Duodenal mucosa (tissue), 2 donors: Measurements from ENCODE around the gene OR1F1.
"Not testable (repeated sequence)": the region's sequence is repeated elsewhere in the genome, so short reads cannot be mapped to it uniquely, and the experiment has no call there.

ENCODE experiments used
- H3K27ac ChIP-seq: one replicate; pipeline ENCODE4 v1.7.0; 2013; ENCODE audit warnings: low read depth, low read length
- H3K27me3 ChIP-seq, 2 donors: one replicate each; pipeline ENCODE4 v1.7.0; 2013; ENCODE audit warnings: low read length in 2 of 2, control low read depth in 1 of 2; ENCODE audit not compliant: insufficient read depth in 2 of 2, control insufficient read depth in 1 of 2
- H3K36me3 ChIP-seq, 2 donors: one replicate each; pipeline ENCODE4 v1.7.0; 2013; ENCODE audit warnings: low read length in 2 of 2, control low read depth in 1 of 2; ENCODE audit not compliant: insufficient read depth in 2 of 2, control insufficient read depth in 1 of 2
- H3K4me1 ChIP-seq, 2 donors: one replicate each; pipeline ENCODE4 v1.7.0; 2013; ENCODE audit warnings: low read length in 2 of 2, control low read depth in 1 of 2; ENCODE audit not compliant: insufficient read depth in 2 of 2, control insufficient read depth in 1 of 2
- H3K4me3 ChIP-seq, 2 donors: one replicate each; pipeline ENCODE4 v1.7.0; 2013; ENCODE audit warnings: low read length in 2 of 2, low read depth in 1 of 2
- H3K9ac ChIP-seq, 2 donors: one replicate each; pipeline ENCODE4 v1.7.0; 2013; ENCODE audit warnings: low read length in 2 of 2, low read depth in 1 of 2
- H3K9me3 ChIP-seq, 2 donors: one replicate each; pipeline ENCODE4 v1.7.0; 2013; ENCODE audit warnings: low read length in 2 of 2, control low read depth in 1 of 2; ENCODE audit not compliant: control insufficient read depth in 1 of 2

Gene OR1F1

DNA sequence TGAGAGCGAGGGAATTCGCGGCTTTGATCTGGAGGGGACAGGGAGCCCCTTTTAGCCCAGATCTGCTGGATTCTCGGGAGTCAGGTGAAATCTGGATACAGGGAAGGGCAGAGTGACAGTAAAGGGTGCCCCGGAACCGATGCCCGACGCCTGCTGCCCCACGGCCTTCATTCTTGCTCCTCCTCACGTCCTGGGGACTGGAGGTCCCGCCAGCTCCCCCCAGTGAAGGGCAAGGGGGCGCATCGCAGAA lies 596 bp downstream of the OR1F1 start:
- Histone ChIP-seq H3K36me3 (no peaks in the 10 kb centered on the region), H3K4me3 (peak overlapping the region in 1 of 2 donors; percentile 29), H3K9me3 (no peaks in the 10 kb centered on the region), H3K9ac (no peak overlapping the region), H3K27me3 (peaks cover 68 to 72% of the 10 kb centered on the region in 2 donors), H3K27ac (no peak overlapping the region), H3K4me1 (peaks cover 0 to 11% of the 10 kb centered on the region in 2 donors)

DNA sequence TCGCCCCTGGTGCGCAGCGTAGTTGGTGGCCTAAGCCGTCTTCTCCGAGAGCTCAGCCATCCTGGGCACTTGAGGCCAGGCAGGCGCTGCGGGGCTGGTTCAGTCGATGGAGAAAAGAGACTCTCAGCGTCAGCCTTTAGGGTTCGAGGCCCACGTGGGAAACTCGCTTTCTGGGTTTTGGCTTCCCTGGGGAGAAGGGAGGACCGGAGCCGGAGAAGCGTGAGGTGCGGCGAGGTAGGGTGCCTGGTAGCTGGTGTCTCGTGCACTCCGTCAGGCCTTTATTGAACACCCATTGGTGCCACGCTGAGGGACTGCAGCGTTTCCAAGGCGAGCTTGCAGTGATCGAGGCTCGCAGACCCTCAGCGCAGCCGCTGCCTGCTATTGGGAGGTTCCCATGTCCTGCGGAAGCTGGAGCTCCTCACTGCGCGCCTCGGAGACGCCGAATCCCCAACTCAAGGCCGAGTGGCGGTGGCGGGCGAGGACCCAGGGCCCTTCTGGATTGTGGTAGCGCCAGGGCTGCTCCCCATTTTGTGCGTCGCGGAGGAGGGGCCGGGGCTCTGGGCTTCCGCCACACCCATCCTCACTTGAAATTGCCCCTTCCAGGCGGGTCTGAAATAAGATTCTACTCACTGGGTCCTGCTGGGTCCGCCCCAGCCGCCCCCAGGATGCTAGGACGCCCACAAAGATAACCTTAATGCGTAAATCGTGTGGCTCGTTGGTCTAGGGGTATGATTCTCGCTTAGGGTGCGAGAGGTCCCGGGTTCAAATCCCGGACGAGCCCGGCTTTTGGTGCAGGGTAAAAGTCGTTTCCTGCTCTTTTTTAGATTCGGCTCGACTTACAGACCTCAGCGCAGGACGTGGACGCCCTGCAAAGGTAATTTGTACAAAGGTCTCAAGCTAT lies 1.2 kb downstream of the OR1F1 start:
- peaks cover 67 to 69% of the 10 kb centered on the region in 2 donors for H3K27me3 ChIP-seq
- H3K27ac ChIP-seq: no peak overlapping the region
- no peaks in the 10 kb centered on the region for H3K9me3 ChIP-seq
- H3K4me1 ChIP-seq: peaks cover 0 to 11% of the 10 kb centered on the region in 2 donors
- peak overlapping the region; percentile 29 to 43 for H3K4me3 ChIP-seq
- no peaks in the 10 kb centered on the region for H3K36me3 ChIP-seq
- H3K9ac ChIP-seq: no peak overlapping the region

DNA sequence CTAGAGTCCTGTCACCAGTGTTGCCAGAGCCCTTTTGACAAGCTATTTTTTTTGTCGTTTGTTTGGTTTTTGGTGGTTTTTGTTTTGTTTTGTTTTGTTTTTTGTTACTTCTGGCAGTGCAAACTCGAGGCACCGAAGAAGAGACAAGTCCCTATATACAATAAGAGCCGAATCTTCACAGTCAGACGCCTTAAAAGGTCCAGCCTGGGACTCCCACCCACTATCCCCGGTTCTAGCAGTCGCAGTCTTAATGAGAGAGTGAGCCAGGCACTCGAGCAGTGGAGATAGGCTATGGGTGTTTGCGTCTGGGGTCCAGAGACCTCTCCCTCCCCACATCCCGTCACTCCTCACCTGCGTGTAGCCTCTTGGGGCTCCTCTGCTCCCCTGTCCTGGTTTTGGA lies 1.9 kb downstream of the OR1F1 start:
- Histone ChIP-seq H3K4me3 (no peak overlapping the region), H3K9me3 (no peaks in the 10 kb centered on the region), H3K36me3 (no peaks in the 10 kb centered on the region), H3K27me3 (peaks cover 68 to 69% of the 10 kb centered on the region in 2 donors), H3K9ac (no peak overlapping the region), H3K27ac (no peak overlapping the region), H3K4me1 (peaks cover 0 to 11% of the 10 kb centered on the region in 2 donors)

DNA sequence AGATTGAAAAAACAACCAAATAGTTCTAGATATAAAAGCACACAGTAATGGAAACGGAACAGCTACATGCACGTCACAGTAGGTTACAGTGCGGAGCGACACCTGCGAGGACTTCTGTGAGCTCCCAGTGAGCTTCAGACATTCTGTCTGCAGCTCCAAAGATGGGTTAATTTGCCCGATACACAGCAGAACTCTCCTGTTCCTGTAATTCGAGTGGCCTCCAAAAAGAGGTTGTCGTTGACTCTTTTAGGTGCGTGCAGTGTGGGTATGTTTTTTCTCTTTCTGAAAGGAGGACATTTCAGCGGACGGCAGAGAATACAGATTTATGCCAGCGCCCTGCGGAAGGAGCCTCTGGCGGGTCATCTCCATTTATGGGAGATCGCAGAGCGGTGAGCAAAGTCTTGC lies 2.9 kb downstream of the OR1F1 start:
- Histone ChIP-seq H3K36me3 (no peaks in the 10 kb centered on the region), H3K9ac (no peak overlapping the region), H3K27me3 (peaks cover 63 to 65% of the 10 kb centered on the region in 2 donors), H3K27ac (no peak overlapping the region), H3K9me3 (no peaks in the 10 kb centered on the region), H3K4me1 (peaks cover 0 to 11% of the 10 kb centered on the region in 2 donors), H3K4me3 (no peak overlapping the region)

DNA sequence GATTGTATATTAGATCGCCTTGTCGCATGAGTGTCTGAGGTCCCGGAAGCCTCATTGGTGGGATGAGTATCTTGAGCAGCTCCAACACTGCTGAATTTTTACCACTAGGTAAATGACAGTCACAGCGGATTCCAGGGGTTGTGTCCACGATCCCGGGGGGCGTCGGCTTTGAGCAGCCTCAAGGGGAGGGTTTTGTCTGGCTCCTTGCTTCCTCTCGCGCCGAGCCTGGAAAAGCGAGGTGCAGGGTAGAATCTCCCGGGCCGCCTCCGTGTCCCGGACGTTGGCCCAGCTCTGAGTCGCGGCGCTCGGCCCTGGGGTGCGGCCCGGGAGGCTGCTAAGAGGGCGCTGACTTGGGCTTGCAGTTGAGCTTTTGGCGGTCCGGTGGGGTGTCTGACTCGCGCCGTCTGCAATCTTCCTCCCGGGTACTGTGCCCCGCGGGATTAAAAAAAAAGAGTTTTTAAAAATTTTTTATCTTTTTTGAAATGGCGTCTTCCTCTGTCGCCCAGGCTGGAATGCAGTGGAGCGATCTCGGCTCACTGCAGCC lies 4.5 kb downstream of the OR1F1 start:
- Histone ChIP-seq H3K9ac (no peak overlapping the region), H3K36me3 (no peaks in the 10 kb centered on the region), H3K4me1 (peaks cover 0 to 11% of the 10 kb centered on the region in 2 donors), H3K27me3 (peaks cover 52 to 54% of the 10 kb centered on the region in 2 donors), H3K4me3 (no peak overlapping the region), H3K27ac (no peak overlapping the region), H3K9me3 (no peaks in the 10 kb centered on the region)

DNA sequence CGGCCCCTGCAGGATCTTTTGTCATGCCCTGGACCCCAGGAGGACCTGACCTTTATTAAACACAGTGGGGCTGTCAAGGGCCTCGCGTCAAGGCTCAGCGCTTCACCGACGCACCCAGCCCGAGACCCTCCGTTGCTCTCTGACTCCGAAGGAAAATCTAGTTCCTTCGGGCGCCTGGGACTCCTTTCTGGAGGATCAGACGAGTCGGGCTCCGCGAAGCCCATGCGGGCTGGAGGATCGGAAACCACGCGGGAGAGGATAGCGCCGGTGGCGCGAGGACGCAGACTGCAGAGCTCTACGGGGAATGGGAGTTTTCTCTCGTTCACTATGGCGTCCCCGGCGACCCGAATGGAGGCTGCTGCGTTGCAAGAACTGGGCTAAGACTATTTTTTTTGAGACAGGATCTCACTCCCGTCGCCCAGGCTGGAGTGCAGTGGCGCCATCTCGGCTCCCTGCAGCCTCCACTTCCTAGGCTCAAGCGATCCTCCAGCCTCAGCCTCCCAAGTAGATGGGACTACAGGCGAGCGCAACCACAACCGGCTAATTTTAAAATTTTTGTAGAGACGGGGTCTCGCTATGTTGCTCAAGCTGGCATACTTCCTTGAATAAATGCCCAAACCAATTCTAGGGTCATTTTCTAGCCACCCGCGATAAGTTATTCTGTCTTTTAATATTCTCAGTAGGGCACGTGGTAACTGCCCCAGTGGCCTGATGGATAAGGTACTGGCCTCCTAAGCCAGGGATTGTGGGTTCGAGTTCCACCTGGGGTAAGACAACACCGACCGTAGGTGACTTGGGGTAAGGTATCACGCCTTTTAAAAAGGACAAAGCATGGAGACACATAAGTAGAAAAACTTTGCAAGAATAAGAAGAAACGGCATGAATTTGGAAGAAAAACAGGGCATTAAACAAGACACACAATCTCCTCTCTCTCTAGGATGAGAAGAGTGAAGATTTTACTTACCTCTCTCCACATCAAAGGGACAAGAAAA lies 5.5 kb downstream of the OR1F1 start:
- no peak overlapping the region for H3K27ac ChIP-seq
- no peak overlapping the region for H3K9ac ChIP-seq
- peaks cover 46 to 52% of the 10 kb centered on the region in 2 donors for H3K27me3 ChIP-seq
- no peaks in the 10 kb centered on the region for H3K9me3 ChIP-seq
- peaks cover 4 to 14% of the 10 kb centered on the region in 2 donors for H3K4me1 ChIP-seq
- H3K4me3 ChIP-seq: no peak overlapping the region
- no peaks in the 10 kb centered on the region for H3K36me3 ChIP-seq

DNA sequence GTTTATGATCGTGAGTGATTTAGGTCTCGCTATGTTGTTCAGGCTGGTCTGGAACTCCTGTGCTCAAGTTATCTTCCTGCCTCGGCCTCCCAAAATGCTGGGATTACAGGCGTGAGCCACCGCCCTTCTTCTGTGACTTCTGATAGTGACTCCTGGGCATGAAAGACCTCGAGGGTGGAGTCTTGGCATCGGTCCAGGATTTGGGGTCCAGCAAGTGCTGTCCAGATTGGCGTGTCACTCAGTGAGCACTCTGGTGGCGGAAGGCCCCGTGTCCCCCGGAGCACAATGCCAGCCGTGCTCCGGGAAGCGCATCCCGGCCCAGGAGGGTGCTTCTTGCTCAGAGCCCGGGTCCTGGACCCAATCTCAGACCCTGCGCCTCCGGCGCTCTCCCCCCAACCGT lies 6.8 kb downstream of the OR1F1 start:
- H3K4me1 ChIP-seq: peaks cover 3 to 4% of the 10 kb centered on the region in 2 donors
- H3K9ac ChIP-seq: no peak overlapping the region
- no peak overlapping the region for H3K4me3 ChIP-seq
- no peak overlapping the region for H3K27ac ChIP-seq
- H3K9me3 ChIP-seq: no peaks in the 10 kb centered on the region
- no peaks in the 10 kb centered on the region for H3K36me3 ChIP-seq
- peaks cover 33 to 39% of the 10 kb centered on the region in 2 donors for H3K27me3 ChIP-seq

DNA sequence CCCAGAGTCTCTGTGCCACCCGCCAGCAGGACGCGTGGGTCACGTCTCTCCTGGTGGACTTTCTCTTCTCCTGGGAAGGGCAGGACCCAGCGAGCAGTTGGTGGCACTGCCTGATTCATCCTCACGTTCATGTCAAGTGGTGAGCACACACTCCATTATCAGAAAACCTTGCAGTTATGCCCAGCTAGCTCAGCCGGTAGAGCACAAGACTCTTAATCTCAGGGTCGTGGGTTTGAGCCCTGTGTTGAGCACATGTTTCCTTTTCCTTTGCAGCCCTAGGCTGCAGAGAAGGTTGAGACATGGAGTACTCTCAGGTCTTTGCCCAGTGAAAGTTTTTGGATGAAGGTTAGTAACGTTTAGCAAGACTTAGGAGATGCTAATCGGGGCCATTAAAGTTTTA lies 8.0 kb downstream of the OR1F1 start:
- Histone ChIP-seq H3K9ac (no peak overlapping the region), H3K4me3 (no peak overlapping the region), H3K27me3 (peaks cover 22 to 27% of the 10 kb centered on the region in 2 donors), H3K36me3 (no peaks in the 10 kb centered on the region), H3K9me3 (no peaks in the 10 kb centered on the region), H3K27ac (no peak overlapping the region), H3K4me1 (peaks cover 3 to 4% of the 10 kb centered on the region in 2 donors)

DNA sequence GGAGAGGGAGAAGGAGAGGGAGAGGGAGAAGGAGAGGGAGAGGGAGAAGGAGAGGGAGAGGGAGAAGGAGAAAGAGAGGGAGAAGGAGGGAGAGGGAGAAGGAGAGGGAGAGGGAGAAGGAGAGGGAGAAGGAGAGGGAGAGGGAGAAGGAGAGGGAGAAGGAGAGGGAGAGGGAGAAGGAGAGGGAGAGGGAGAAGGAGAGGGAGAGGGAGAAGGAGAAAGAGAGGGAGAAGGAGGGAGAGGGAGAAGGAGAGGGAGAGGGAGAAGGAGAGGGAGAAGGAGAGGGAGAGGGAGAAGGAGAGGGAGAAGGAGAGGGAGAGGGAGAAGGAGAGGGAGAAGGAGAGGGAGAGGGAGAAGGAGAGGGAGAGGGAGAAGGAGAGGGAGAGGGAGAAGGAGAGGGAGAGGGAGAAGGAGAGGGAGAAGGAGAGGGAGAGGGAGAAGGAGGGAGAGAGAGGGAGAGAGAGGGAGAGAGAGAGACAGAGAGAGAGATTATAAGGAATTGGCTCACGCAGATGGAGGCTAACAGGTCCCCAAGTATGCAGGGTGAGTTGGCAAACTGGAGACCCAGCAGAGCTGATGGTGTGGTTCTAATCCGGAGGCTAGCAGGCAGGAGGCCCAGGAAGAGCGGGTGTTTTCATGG lies 9.8 kb downstream of the OR1F1 start:
- not testable (repeated sequence) for H3K9me3 ChIP-seq, H3K27ac ChIP-seq, H3K4me1 ChIP-seq, H3K4me3 ChIP-seq, H3K9ac ChIP-seq, H3K36me3 ChIP-seq
- H3K27me3 ChIP-seq: peaks cover 10 to 19% of the 10 kb centered on the region in 2 donors
